ENCODE data around the gene OR11G2. TPM values are rescaled to one million over a fixed set of nuclear protein-coding genes. Genes with fewer than 3 reads are reported as not detected.

The OR11G2 gene
- total RNA-seq, 2 experiments from 2014 or later = not detected

Other genes with a start within 250 kb of the OR11G2 start
- not detected for gene OR4K15, start 215.3 kb upstream of the OR11G2 start, total RNA-seq
- not detected for gene OR4Q2, start 188.7 kb upstream of the OR11G2 start, total RNA-seq
- not detected for gene OR4K14, start 171.6 kb upstream of the OR11G2 start, total RNA-seq
- gene OR4K13, start 154.9 kb upstream of the OR11G2 start, total RNA-seq = not detected
- not detected for gene OR4L1, start 130.9 kb upstream of the OR11G2 start, total RNA-seq
- not detected for gene OR4K17, start 80.2 kb upstream of the OR11G2 start, total RNA-seq
- not detected for gene OR4N5, start 52.1 kb upstream of the OR11G2 start, total RNA-seq
- not detected for gene OR11H6, start 32.8 kb downstream of the OR11G2 start, total RNA-seq
- gene OR11H7, start 38.1 kb downstream of the OR11G2 start, total RNA-seq = not detected
- gene OR11H4, start 48.4 kb downstream of the OR11G2 start, total RNA-seq = not detected
- gene TTC5, start 115.1 kb downstream of the OR11G2 start, total RNA-seq = 10 to 100 TPM; 22.7 to 23.5 TPM
- gene CCNB1IP1, start 142.4 kb downstream of the OR11G2 start, total RNA-seq = 10 to 100 TPM; 30.8 to 32.1 TPM
- gene PARP2, start 152.7 kb downstream of the OR11G2 start, total RNA-seq = 10 to 100 TPM; 28.6 to 32.5 TPM
- gene TEP1, start 222.6 kb downstream of the OR11G2 start, total RNA-seq = 10 to 100 TPM; 38.1 to 42.9 TPM
- under 1 TPM; 0.15 to 0.17 TPM for gene KLHL33, start 245.3 kb downstream of the OR11G2 start, total RNA-seq